ENCODE measurements around the gene SGSM2.

SGSM2 gene

GRCh38 chr17:2366747-2367494 lies 29.6 kb downstream of the SGSM2 start:
- Histone ChIP-seq H3K27me3 (ENCODE audit: control insufficient read depth in 2 of 2, insufficient read depth in 2 of 2, low read length in 2 of 2) (no peaks in the 10 kb centered on the region), H3K4me1 (ENCODE audit: control insufficient read depth in 2 of 2, insufficient read depth in 2 of 2, low read length in 2 of 2) (peaks cover 0 to 2% of the 10 kb centered on the region in 2 donors), H3K9ac (ENCODE audit: low read depth in 1 of 2, low read length in 2 of 2) (no peak overlapping the region), H3K9me3 (ENCODE audit: control insufficient read depth in 2 of 2, low read length in 2 of 2) (no peaks in the 10 kb centered on the region), H3K36me3 (ENCODE audit: control insufficient read depth in 2 of 2, insufficient read depth in 2 of 2, low read length in 2 of 2) (peaks cover 17 to 19% of the 10 kb centered on the region in 2 donors), H3K27ac (ENCODE audit: low read depth in 2 of 2, low read length in 2 of 2) (no peak overlapping the region), H3K4me3 (ENCODE audit: low read length in 2 of 2) (no peak overlapping the region)

GRCh38 chr17:2368359-2368758 lies 31.1 kb downstream of the SGSM2 start:
- Histone ChIP-seq H3K4me1 (ENCODE audit: control insufficient read depth in 2 of 2, insufficient read depth in 2 of 2, low read length in 2 of 2) (peaks cover 0 to 2% of the 10 kb centered on the region in 2 donors), H3K4me3 (ENCODE audit: low read length in 2 of 2) (no peak overlapping the region), H3K27ac (ENCODE audit: low read depth in 2 of 2, low read length in 2 of 2) (no peak overlapping the region), H3K27me3 (ENCODE audit: control insufficient read depth in 2 of 2, insufficient read depth in 2 of 2, low read length in 2 of 2) (no peaks in the 10 kb centered on the region), H3K9me3 (ENCODE audit: control insufficient read depth in 2 of 2, low read length in 2 of 2) (no peaks in the 10 kb centered on the region), H3K9ac (ENCODE audit: low read depth in 1 of 2, low read length in 2 of 2) (no peak overlapping the region), H3K36me3 (ENCODE audit: control insufficient read depth in 2 of 2, insufficient read depth in 2 of 2, low read length in 2 of 2) (peaks cover 21 to 25% of the 10 kb centered on the region in 2 donors)

GRCh38 chr17:2369039-2369438 lies 31.7 kb downstream of the SGSM2 start:
- H3K36me3 ChIP-seq (ENCODE audit: control insufficient read depth in 2 of 2, insufficient read depth in 2 of 2, low read length in 2 of 2): peaks cover 20 to 23% of the 10 kb centered on the region in 2 donors
- no peak overlapping the region for H3K27ac ChIP-seq (ENCODE audit: low read depth in 2 of 2, low read length in 2 of 2)
- H3K4me3 ChIP-seq (ENCODE audit: low read length in 2 of 2): no peak overlapping the region
- no peak overlapping the region for H3K9ac ChIP-seq (ENCODE audit: low read depth in 1 of 2, low read length in 2 of 2)
- peaks cover 0 to 2% of the 10 kb centered on the region in 2 donors for H3K4me1 ChIP-seq (ENCODE audit: control insufficient read depth in 2 of 2, insufficient read depth in 2 of 2, low read length in 2 of 2)
- H3K9me3 ChIP-seq (ENCODE audit: control insufficient read depth in 2 of 2, low read length in 2 of 2): no peaks in the 10 kb centered on the region
- H3K27me3 ChIP-seq (ENCODE audit: control insufficient read depth in 2 of 2, insufficient read depth in 2 of 2, low read length in 2 of 2): no peaks in the 10 kb centered on the region

- H3K9me3 ChIP-seq (ENCODE audit: control insufficient read depth in 2 of 2, low read length in 2 of 2): no peaks in the 10 kb centered on the region
- no peak overlapping the region for H3K4me3 ChIP-seq (ENCODE audit: low read length in 2 of 2)
- H3K4me1 ChIP-seq (ENCODE audit: control insufficient read depth in 2 of 2, insufficient read depth in 2 of 2, low read length in 2 of 2): peaks cover 0 to 2% of the 10 kb centered on the region in 2 donors
- no peaks in the 10 kb centered on the region for H3K27me3 ChIP-seq (ENCODE audit: control insufficient read depth in 2 of 2, insufficient read depth in 2 of 2, low read length in 2 of 2)
- no peak overlapping the region for H3K27ac ChIP-seq (ENCODE audit: low read depth in 2 of 2, low read length in 2 of 2)
- no peak overlapping the region for H3K9ac ChIP-seq (ENCODE audit: low read depth in 1 of 2, low read length in 2 of 2)
- H3K36me3 ChIP-seq (ENCODE audit: control insufficient read depth in 2 of 2, insufficient read depth in 2 of 2, low read length in 2 of 2): peaks cover 17% of the 10 kb centered on the region in 2 donors
Observed at GRCh38 chr17:2369551-2370210, 32.4 kb downstream of the SGSM2 start.

- H3K4me1 ChIP-seq (ENCODE audit: control insufficient read depth in 2 of 2, insufficient read depth in 2 of 2, low read length in 2 of 2): peaks cover 0 to 2% of the 10 kb centered on the region in 2 donors
- H3K27ac ChIP-seq (ENCODE audit: low read depth in 2 of 2, low read length in 2 of 2): no peak overlapping the region
- H3K9ac ChIP-seq (ENCODE audit: low read depth in 1 of 2, low read length in 2 of 2): no peak overlapping the region
- H3K27me3 ChIP-seq (ENCODE audit: control insufficient read depth in 2 of 2, insufficient read depth in 2 of 2, low read length in 2 of 2): no peaks in the 10 kb centered on the region
- H3K9me3 ChIP-seq (ENCODE audit: control insufficient read depth in 2 of 2, low read length in 2 of 2): no peaks in the 10 kb centered on the region
- H3K4me3 ChIP-seq (ENCODE audit: low read length in 2 of 2): no peak overlapping the region
- H3K36me3 ChIP-seq (ENCODE audit: control insufficient read depth in 2 of 2, insufficient read depth in 2 of 2, low read length in 2 of 2): peaks cover 17 to 18% of the 10 kb centered on the region in 2 donors
Observed at GRCh38 chr17:2370211-2370589, 32.9 kb downstream of the SGSM2 start.

GRCh38 chr17:2371183-2372130 lies 34.2 kb downstream of the SGSM2 start:
- Histone ChIP-seq H3K4me3 (ENCODE audit: low read length in 2 of 2) (no peak overlapping the region), H3K4me1 (ENCODE audit: control insufficient read depth in 2 of 2, insufficient read depth in 2 of 2, low read length in 2 of 2) (peaks cover 0 to 2% of the 10 kb centered on the region in 2 donors), H3K36me3 (ENCODE audit: control insufficient read depth in 2 of 2, insufficient read depth in 2 of 2, low read length in 2 of 2) (peaks cover 12 to 21% of the 10 kb centered on the region in 2 donors), H3K9ac (ENCODE audit: low read depth in 1 of 2, low read length in 2 of 2) (no peak overlapping the region), H3K9me3 (ENCODE audit: control insufficient read depth in 2 of 2, low read length in 2 of 2) (no peaks in the 10 kb centered on the region), H3K27me3 (ENCODE audit: control insufficient read depth in 2 of 2, insufficient read depth in 2 of 2, low read length in 2 of 2) (no peaks in the 10 kb centered on the region), H3K27ac (ENCODE audit: low read depth in 2 of 2, low read length in 2 of 2) (no peak overlapping the region)

- H3K36me3 ChIP-seq (ENCODE audit: control insufficient read depth in 2 of 2, insufficient read depth in 2 of 2, low read length in 2 of 2): peaks cover 11 to 21% of the 10 kb centered on the region in 2 donors
- no peaks in the 10 kb centered on the region for H3K9me3 ChIP-seq (ENCODE audit: control insufficient read depth in 2 of 2, low read length in 2 of 2)
- no peaks in the 10 kb centered on the region for H3K27me3 ChIP-seq (ENCODE audit: control insufficient read depth in 2 of 2, insufficient read depth in 2 of 2, low read length in 2 of 2)
- H3K9ac ChIP-seq (ENCODE audit: low read depth in 1 of 2, low read length in 2 of 2): no peak overlapping the region
- no peak overlapping the region for H3K27ac ChIP-seq (ENCODE audit: low read depth in 2 of 2, low read length in 2 of 2)
- peaks cover 0 to 2% of the 10 kb centered on the region in 2 donors for H3K4me1 ChIP-seq (ENCODE audit: control insufficient read depth in 2 of 2, insufficient read depth in 2 of 2, low read length in 2 of 2)
- H3K4me3 ChIP-seq (ENCODE audit: low read length in 2 of 2): no peak overlapping the region
Observed at GRCh38 chr17:2372180-2372579, 34.9 kb downstream of the SGSM2 start.

- no peak overlapping the region for H3K9ac ChIP-seq (ENCODE audit: low read depth in 1 of 2, low read length in 2 of 2)
- H3K27me3 ChIP-seq (ENCODE audit: control insufficient read depth in 2 of 2, insufficient read depth in 2 of 2, low read length in 2 of 2): no peaks in the 10 kb centered on the region
- H3K27ac ChIP-seq (ENCODE audit: low read depth in 2 of 2, low read length in 2 of 2): no peak overlapping the region
- peaks cover 15 to 21% of the 10 kb centered on the region in 2 donors for H3K36me3 ChIP-seq (ENCODE audit: control insufficient read depth in 2 of 2, insufficient read depth in 2 of 2, low read length in 2 of 2)
- peaks cover 0 to under 1% of the 10 kb centered on the region in 2 donors for H3K4me1 ChIP-seq (ENCODE audit: control insufficient read depth in 2 of 2, insufficient read depth in 2 of 2, low read length in 2 of 2)
- no peaks in the 10 kb centered on the region for H3K9me3 ChIP-seq (ENCODE audit: control insufficient read depth in 2 of 2, low read length in 2 of 2)
- no peak overlapping the region for H3K4me3 ChIP-seq (ENCODE audit: low read length in 2 of 2)
Observed at GRCh38 chr17:2372681-2373080, 35.4 kb downstream of the SGSM2 start.

GRCh38 chr17:2373179-2373578 lies 35.9 kb downstream of the SGSM2 start:
- Histone ChIP-seq H3K4me3 (ENCODE audit: low read length in 2 of 2) (no peak overlapping the region), H3K36me3 (ENCODE audit: control insufficient read depth in 2 of 2, insufficient read depth in 2 of 2, low read length in 2 of 2) (peaks cover 15 to 19% of the 10 kb centered on the region in 2 donors), H3K4me1 (ENCODE audit: control insufficient read depth in 2 of 2, insufficient read depth in 2 of 2, low read length in 2 of 2) (no peaks in the 10 kb centered on the region), H3K27ac (ENCODE audit: low read depth in 2 of 2, low read length in 2 of 2) (no peak overlapping the region), H3K9ac (ENCODE audit: low read depth in 1 of 2, low read length in 2 of 2) (no peak overlapping the region), H3K27me3 (ENCODE audit: control insufficient read depth in 2 of 2, insufficient read depth in 2 of 2, low read length in 2 of 2) (no peaks in the 10 kb centered on the region), H3K9me3 (ENCODE audit: control insufficient read depth in 2 of 2, low read length in 2 of 2) (no peaks in the 10 kb centered on the region)

Measured in mucosa of rectum (tissue), 2 donors.